ENCODE measurements around the gene TAS1R3.

- no peak for TF ChIP-seq CTCF (IDR thresholded peaks at IDR 0.05)
- TF ChIP-seq EP300 (IDR thresholded peaks at IDR 0.05), result no peak
- no peak for TF ChIP-seq POLR2A (IDR thresholded peaks at IDR 0.05)
Observed at GRCh38 chr1:1348420-1349255, 17.6 kb downstream of the TAS1R3 start.
